Erythroblast (primary cell): ENCODE data around the gene VSIG10L2.

Experiments
- GATA1 ChIP-seq: IDR thresholded peaks from 2 replicates; pipeline ENCODE4 v1.6.1; 2011; ENCODE audit warnings: low read depth, mild to moderate bottlenecking, control low read depth, low read length, moderate library complexity
- POLR2A ChIP-seq: IDR thresholded peaks from 2 replicates; pipeline ENCODE4 v1.6.1; 2011; ENCODE audit warnings: mild to moderate bottlenecking, low read length

DNA sequence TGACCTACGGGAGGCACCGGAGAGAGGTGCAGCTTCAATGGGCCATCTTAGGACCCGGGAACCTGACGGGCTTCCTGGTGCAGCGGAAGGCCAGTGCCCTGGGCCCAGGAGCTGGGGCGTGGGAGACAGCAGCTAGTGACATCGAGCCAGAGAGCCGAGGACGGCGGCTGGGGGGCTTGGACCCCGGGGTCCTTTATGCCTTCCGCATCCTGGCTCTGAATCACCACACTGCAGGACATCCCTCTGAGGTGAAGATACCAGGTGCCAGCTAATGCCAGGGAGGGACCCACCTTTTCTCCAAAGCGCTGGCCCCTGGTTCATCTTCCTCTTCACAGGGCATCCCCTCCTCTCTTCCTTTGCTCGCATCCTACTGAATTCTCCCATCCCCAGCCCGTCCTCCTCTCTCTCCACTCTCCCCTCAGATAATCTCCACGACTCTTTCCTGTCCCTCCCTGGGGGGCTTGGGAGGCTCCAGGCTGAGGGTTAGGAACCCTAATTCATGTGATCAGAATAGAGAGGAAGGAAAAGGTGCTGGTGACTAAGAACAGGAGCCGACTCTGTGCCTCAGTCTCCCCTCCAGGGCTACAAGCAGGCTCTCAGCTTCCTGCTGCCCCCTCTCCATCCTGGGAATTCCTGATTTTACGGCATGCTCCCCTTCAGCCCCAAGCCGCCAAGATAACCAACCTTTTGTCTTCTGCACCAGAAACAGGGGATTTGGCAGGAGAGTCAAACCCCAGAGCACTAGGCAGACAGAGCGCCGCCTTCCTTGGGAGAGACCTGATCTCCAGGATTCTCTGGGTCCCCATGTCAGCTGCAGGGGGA, 8.5 kb downstream of the VSIG10L2 start:
- TF ChIP-seq POLR2A = no peak
- no peak for TF ChIP-seq GATA1
